ENCODE data around the gene RRP15. TPM values are rescaled to one million over a fixed set of nuclear protein-coding genes. Genes with fewer than 3 reads are reported as not detected.

The RRP15 gene
- total RNA-seq, 1 experiment from 2014 or later, result 32.1 TPM

- Histone ChIP-seq H3K4me3 (ENCODE audit: low read depth in 2 of 2, low read length in 2 of 2) (no peak overlapping the region), H3K4me1 (ENCODE audit: control insufficient read depth, insufficient read depth, low read length) (peaks cover 100% of the 10 kb centered on the region), H3K9me3 (ENCODE audit: control insufficient read depth, insufficient read depth, low read depth, low read length) (no peaks in the 10 kb centered on the region), H3K27ac (ENCODE audit: low read length) (peak overlapping the region; percentile 100), H3K27me3 (ENCODE audit: control insufficient read depth, insufficient read depth, low read length) (no peaks in the 10 kb centered on the region), H3K36me3 (ENCODE audit: control insufficient read depth, insufficient read depth, low read length) (peaks cover 2% of the 10 kb centered on the region; the same call in 1 of the 2 replicates)
- ChIA-PET POLR2A (interaction anchor here (0.6 kb wide), 1 partner anchor 163 kb away, joined by 4 read pairs; no protein-coding TSS in a partner anchor), CTCF (no interaction called here)
- in situ Hi-C loops (cut with HindIII; ENCODE audit: low pct_unique_long_range_greater_than_20kb, low sequenced_read_pairs), result no loop called here
- no peak for ATAC-seq
- intact Hi-C loops (cut with micrococcal nuclease; ENCODE audit: unreplicated experiment), result loop anchor here (5.0 kb wide), 2 partner anchors 100 to 705 kb away; no protein-coding TSS in a partner anchor
- TF ChIP-seq CTCF (IDR thresholded peaks at IDR 0.05) (no peak), TCF7L2 (IDR thresholded peaks at IDR 0.05; ENCODE audit: low read depth, low read length) (no peak)
- no peak for DNase-seq (ENCODE audit: low read depth, low spot score)
- no TSS peak for BruUV-seq (replicated peaks)
Measured at GRCh38 chr1:218362418-218363076, 77.5 kb downstream of the RRP15 start.

GRCh38 chr1:218363141-218363540 is 78.0 kb downstream of the RRP15 start:
- in situ Hi-C loops (cut with HindIII; ENCODE audit: low pct_unique_long_range_greater_than_20kb, low sequenced_read_pairs) (no loop called here), intact Hi-C loops (cut with micrococcal nuclease; ENCODE audit: unreplicated experiment) (loop anchor here (5.0 kb wide), 2 partner anchors 99 to 704 kb away; no protein-coding TSS in a partner anchor)
- ATAC-seq (no peak), DNase-seq (ENCODE audit: low read depth, low spot score) (no peak)
- POLR2A ChIA-PET, result interaction anchor here (0.9 kb wide), 1 partner anchor 11 kb away, joined by 3 read pairs; no protein-coding TSS in a partner anchor
- CTCF ChIA-PET, result no interaction called here
- no peak overlapping the region for H3K4me3 ChIP-seq (ENCODE audit: low read depth in 2 of 2, low read length in 2 of 2)
- no peaks in the 10 kb centered on the region for H3K9me3 ChIP-seq (ENCODE audit: control insufficient read depth, insufficient read depth, low read depth, low read length)
- peak overlapping the region; percentile 100 for H3K27ac ChIP-seq (ENCODE audit: low read length)
- no peaks in the 10 kb centered on the region for H3K27me3 ChIP-seq (ENCODE audit: control insufficient read depth, insufficient read depth, low read length)
- TF ChIP-seq POLR2AphosphoS5 (IDR thresholded peaks at IDR 0.05; ENCODE audit: low read depth, low read length) (no peak), TCF7L2 (IDR thresholded peaks at IDR 0.05; ENCODE audit: low read depth, low read length) (no peak), REST (IDR thresholded peaks at IDR 0.05; ENCODE audit: insufficient read depth in 1 of 2, low read depth in 2 of 2, low read length in 1 of 2) (no peak), CTCF (IDR thresholded peaks at IDR 0.05) (no peak), SIN3A (IDR thresholded peaks at IDR 0.05; ENCODE audit: borderline replicate concordance, insufficient read depth, low read depth, low read length) (no peak)
- peaks cover 2% of the 10 kb centered on the region; the same call in 1 of the 2 replicates for H3K36me3 ChIP-seq (ENCODE audit: control insufficient read depth, insufficient read depth, low read length)
- no TSS peak for BruUV-seq (replicated peaks)
- H3K4me1 ChIP-seq (ENCODE audit: control insufficient read depth, insufficient read depth, low read length), result peaks cover 98% of the 10 kb centered on the region

Data from Panc1 (cell line).